Measurements from ENCODE around the gene WIPF2.

- TF ChIP-seq USF2 (IDR thresholded peaks at IDR 0.05; ENCODE audit: low read length) (no peak), POLR2AphosphoS5 (IDR thresholded peaks at IDR 0.05; ENCODE audit: low read depth, low read length) (no peak), TAF1 (IDR thresholded peaks at IDR 0.05; ENCODE audit: low read depth, low read length) (no peak), EP300 (IDR thresholded peaks at IDR 0.05; ENCODE audit: borderline replicate concordance in 1 of 2, low read depth in 2 of 2, low read length in 2 of 2) (no peak)
Observed at GRCh38 chr17:40293363-40293762, 74.3 kb downstream of the WIPF2 start.
